T-helper 22 cell (primary cell): ENCODE measurements around the gene VWA3A.
"Not testable (repeated sequence)": the region's sequence is repeated elsewhere in the genome, so short reads cannot be mapped to it uniquely, and the experiment has no call there.

Experiments
- DNase-seq: peaks from one replicate; pipeline ENCODE4 v3.0.0-alpha.2; 2020; ENCODE audit warnings: low read depth

VWA3A gene

GRCh38 chr16:22089910-22090309, 2.4 kb upstream of the VWA3A start:
- no peak for DNase-seq

DNA sequence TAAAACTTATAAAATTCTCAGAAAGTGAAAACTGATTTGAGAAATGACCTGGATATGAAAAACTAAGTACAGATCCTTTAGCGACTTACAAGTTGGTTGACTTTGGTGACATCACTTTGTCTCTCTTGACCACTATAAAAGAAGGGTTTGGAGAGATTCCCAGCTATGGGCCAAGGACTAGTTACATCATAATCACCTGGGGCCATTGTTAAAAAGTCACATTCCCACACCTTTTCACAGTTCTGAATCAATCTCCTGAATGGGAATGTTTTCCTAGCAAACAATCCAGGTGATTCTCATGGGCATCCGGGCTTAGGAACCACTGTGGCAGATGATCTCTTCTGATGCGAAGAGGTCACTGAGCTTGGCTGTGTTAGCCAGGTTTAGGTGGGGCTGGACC, 620 bp upstream of the VWA3A start:
- DNase-seq = no peak

- no peak for DNase-seq
These were observed 990 bp downstream of the VWA3A start for GRCh38 chr16:22093331-22093730.

DNA sequence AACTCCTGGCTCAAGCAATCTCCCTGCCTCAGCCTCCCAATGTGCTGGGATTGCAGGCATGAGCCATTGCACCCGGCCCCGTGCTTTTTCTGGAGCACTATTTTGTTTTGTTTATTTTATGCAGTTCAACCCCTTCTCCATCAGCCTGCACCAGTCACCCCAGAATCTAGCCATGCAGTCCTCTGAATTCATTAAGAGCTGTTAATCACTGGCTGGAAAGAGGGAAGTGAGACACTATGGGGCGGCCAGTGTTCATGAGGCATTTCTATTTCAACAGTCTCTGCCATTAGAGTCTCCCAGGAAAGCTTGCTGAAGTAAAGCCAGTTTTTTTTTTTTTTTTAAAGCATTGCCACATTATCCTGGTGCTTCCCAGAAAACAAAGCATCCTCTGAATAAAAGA, 1.7 kb downstream of the VWA3A start:
- no peak for DNase-seq

DNA sequence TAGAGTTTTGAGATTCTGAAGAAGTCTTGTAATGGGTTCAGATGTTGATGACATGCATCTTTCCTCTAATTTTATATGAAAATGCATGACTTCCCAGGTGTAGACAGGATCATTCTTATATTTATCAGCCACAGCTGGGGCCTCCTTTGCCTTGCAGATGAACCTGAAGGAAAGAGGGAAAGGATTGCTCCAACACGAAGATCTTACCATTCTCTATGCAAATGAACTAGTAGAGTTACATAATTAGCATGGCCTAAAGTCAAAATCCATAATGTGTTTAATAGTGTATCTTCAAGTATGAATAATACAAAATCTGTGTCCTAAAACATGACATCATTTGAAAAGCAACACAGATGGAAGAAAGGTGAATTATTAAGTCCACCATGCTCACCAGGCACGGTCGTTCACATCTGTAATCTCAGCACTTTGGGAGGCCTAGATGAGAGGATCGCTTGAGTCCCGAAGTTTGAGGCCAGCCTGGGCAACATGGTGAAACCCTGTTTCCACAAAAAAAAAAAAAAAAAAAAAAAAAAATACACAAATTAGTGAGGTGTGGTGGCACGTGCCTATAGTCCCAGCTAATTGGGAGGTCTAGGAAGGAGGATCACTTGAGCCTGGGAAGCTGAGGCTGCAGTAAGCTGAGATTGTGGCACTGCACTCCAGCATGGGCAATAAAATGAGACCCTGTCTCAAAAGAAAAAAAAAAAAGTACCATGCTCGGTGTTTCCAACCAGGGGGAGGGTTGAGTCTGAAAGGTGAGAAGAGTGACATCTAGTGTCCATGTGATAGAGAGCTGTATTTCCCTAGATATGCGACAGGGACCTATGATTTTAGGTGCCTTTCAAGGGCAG, 6.3 kb downstream of the VWA3A start:
- no peak for DNase-seq

- no peak for DNase-seq
These were observed 7.1 kb downstream of the VWA3A start for GRCh38 chr16:22099256-22099975.

GRCh38 chr16:22103441-22103840, 11.1 kb downstream of the VWA3A start:
- DNase-seq = no peak

DNA sequence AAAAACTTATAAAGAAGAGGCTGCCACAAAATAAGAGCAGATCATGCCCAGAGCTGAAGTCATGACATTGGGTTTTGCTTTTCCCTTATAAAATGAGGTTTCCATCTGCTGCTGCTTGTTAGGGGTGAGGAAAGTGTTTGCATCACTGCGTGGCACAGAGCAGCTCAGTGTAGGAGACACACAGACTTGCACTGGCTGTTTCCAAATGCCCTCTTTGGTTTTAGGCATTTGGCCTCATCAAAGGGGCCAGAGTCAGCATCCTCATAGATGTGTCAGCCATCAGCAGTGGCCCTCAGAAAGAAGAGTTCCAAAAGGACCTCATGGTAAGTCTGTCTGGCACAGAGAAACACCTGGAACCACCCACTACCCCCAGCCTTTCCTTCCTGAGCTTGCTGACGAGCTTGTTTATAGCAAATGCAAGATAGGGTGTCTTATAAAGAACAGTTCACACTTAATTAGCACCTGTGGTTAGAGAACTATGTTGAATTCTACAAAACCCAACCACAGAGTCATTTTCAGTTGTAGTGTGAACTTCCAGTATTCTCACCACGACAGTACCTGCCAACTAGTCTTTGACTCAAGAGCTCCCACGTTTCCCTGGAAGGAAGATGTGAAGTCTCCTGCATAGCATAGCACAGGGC, 17.0 kb downstream of the VWA3A start:
- no peak for DNase-seq

DNA sequence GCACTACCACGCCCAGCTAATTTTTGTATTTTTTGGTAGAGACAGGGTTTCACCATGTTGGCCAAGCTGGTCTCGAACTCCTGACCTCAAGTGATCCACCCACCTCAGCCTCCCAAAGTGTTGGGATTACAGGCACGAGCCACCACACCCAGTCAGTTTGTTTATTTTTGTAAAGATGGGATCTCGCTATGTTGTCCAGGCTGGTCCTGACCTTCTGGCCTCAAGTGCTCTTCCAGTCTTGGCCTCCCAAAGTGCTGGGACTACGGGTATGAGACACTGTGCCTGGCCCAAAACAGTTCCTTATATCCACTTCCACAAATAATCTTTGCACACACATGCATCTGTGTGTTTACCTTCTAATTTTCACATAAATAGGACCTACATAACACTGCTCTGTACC, 19.3 kb downstream of the VWA3A start:
- DNase-seq = not testable (repeated sequence)

GRCh38 chr16:22116095-22116700, 23.9 kb downstream of the VWA3A start:
- no peak for DNase-seq

GRCh38 chr16:22117609-22118008, 25.3 kb downstream of the VWA3A start:
- no peak for DNase-seq

GRCh38 chr16:22120440-22120839, 28.1 kb downstream of the VWA3A start:
- DNase-seq = no peak

DNA sequence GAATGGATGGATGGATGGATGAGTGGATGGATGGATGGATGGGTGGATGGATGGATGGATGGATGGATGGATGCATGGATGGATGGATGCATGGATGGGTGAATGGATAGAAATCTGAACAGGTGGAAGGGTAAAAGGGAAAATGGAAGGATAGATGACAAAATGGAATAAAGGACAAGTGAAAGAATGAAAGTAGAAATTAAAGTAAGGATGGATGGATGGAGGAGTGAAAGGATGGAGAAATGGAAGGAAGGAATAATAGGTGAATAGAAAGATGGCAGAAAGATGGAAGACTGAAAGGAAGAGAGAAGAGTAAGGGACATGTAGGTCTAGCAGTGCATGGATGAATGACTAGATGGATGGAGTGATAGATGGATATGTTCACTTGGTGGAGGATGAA, 29.9 kb downstream of the VWA3A start:
- no peak for DNase-seq

DNA sequence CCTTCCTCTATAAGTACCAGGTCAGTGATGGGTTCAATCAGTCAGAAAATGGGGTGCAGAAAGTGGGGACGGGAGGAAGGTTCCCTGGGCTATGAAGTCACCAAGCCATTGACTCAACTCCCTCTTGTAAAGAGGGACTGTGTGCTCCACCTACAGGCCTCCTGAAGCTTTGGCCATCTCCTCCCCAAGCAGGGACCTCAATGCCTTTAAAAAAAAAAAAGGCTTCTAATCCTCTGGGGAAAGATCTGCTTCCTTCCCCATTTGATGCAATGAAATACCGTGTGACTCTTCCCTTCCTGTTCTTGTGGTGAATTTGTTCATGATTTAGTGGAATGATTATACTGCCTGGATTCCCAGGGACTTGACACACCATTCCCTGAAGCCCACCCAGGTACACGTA, 30.8 kb downstream of the VWA3A start:
- DNase-seq = no peak

- no peak for DNase-seq
These were observed 31.6 kb downstream of the VWA3A start for GRCh38 chr16:22123759-22124490.

GRCh38 chr16:22124583-22125284, 32.4 kb downstream of the VWA3A start:
- no peak for DNase-seq

GRCh38 chr16:22126037-22126558, 33.8 kb downstream of the VWA3A start:
- DNase-seq = no peak

DNA sequence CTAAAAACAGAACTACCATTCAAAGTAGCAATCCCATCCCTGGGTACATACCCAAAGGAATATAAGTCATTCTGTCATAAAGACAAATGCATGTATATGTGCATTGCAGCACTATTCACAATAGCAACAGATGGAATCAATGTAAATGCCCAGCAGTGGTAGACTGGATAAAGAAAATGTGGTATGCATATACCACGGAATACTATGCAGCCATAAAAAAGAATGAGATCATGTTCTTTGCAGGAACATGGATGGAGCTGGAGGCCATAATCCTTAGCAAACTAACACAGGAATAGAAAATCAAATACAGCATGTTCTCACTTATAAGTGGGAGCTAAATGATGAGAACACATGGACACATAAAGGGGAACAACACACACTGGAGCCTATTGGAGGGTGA, 36.2 kb downstream of the VWA3A start:
- DNase-seq = not testable (repeated sequence)

GRCh38 chr16:22130528-22130927, 38.2 kb downstream of the VWA3A start:
- DNase-seq = no peak

DNA sequence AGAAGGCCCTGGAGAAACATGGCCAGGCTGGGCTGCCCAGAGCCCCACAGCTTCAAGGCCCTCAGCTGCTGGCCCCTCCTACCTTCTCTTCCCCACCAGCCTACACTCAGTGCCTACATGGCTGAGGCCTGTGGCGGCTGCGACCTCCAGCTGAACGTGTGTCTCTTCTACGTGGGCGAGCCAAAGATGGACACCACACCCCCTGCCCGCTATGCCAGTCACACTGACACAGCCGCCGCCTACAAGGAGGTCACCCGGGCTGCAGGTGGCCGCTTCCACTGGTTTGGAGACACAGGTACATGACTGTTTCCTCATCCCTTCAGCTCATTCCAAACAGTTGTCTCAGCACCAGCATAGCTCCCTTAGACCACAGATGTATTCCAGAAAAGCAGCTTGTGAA, 40.5 kb downstream of the VWA3A start:
- DNase-seq = no peak

DNA sequence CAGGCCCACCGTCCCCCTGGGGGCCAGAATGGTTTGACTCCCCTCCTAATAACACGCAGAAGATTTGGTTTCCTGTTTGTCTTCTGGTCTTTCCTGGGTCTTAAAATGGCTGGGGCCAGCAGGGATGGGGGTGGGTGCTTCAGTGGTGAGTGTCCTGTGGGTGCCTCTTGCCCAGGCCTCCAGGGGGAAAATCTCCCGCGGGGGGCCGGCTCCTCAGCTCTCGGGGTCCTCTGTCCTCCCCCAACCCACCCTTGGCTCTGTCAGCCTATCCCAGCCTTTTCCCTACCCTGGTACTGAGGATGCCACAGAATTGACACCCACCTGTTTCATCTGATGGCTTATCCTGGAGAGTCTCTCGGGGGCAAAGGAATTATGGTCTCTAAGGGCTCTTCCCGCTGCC, 46.1 kb downstream of the VWA3A start:
- DNase-seq = no peak
